Muscle of back (tissue), 13 donors: ENCODE measurements around the gene OR52E6. TPM values are rescaled to one million over a fixed set of nuclear protein-coding genes. Genes with fewer than 3 reads are reported as not detected.
A peak's percentile ranks its signal among the peaks of the same experiment; 100 is the strongest.

Source experiments
- DNase-seq, 3 donors: peaks; one replicate each; pipeline versions ENCODE4 v3.0.0 to v3.0.0-alpha.2; 2013
- long read RNA-seq, 9 donors: transcript quantifications; one replicate each; lab custom pipeline, GENCODE V29; 2026
- polyA plus RNA-seq, 10 donors: library from polyadenylated mRNA; unstranded; fragments of 120-200 nt; gene quantifications; one replicate each; pipeline ENCODE4 v1.2.1, GENCODE V29; 2013; ENCODE audit not compliant: insufficient read length in 10 of 10

Gene OR52E6
- not detected for polyA plus RNA-seq
- long read RNA-seq, donor 1 = 0 reads
- long read RNA-seq, donor 2 = 0 reads
- long read RNA-seq, donor 3 = 0 reads
- long read RNA-seq, donor 4 = 0 reads
- long read RNA-seq, donor 5 = 0 reads
- long read RNA-seq, donor 6 = 0 reads
- long read RNA-seq, donor 7 = 0 reads
- long read RNA-seq, donor 8 = 0 reads
- long read RNA-seq, donor 9 = 0 reads

- DNase-seq = no peak
Measured at GRCh38 chr11:5841797-5842196, at the start of gene OR52E6. TSS of gene OR52E6 (minus strand) at chr11:5841897. CDS start at chr11:5841897, 0 bp downstream.

GRCh38 chr11:5891216-5891800, 49.6 kb upstream of the OR52E6 start:
- peak in 2 of 3 donors; percentile 0 to 2 for DNase-seq

- no peak for DNase-seq
Measured at GRCh38 chr11:5887661-5888060, 46.0 kb upstream of the OR52E6 start.

- no peak for DNase-seq
Measured at GRCh38 chr11:5887172-5887571, 45.5 kb upstream of the OR52E6 start.

GRCh38 chr11:5881756-5882155, 40.1 kb upstream of the OR52E6 start:
- DNase-seq = no peak

- no peak for DNase-seq
Measured at GRCh38 chr11:5880329-5880728, 38.6 kb upstream of the OR52E6 start, which contains the start of gene OR52E4. TSS of gene OR52E4 (plus strand) at chr11:5880629. CDS start at chr11:5884293, 3,664 bp downstream.

- no peak for DNase-seq
Measured at GRCh38 chr11:5878564-5878963, 36.9 kb upstream of the OR52E6 start.

- no peak for DNase-seq
Measured at GRCh38 chr11:5865826-5866225, 24.1 kb upstream of the OR52E6 start.

- no peak for DNase-seq
Measured at GRCh38 chr11:5857590-5857989, 15.9 kb upstream of the OR52E6 start, which contains the start of gene OR52E8. TSS of gene OR52E8 (minus strand) at chr11:5857690. CDS start at chr11:5857690, 0 bp downstream.

GRCh38 chr11:5851002-5851401, 9.3 kb upstream of the OR52E6 start:
- no peak for DNase-seq

- no peak for DNase-seq
Measured at GRCh38 chr11:5847711-5848110, 6.0 kb upstream of the OR52E6 start.

GRCh38 chr11:5846701-5847100, 5.0 kb upstream of the OR52E6 start:
- no peak for DNase-seq

- DNase-seq = no peak
Measured at GRCh38 chr11:5837695-5838094, 4.0 kb downstream of the OR52E6 start.

- no peak for DNase-seq
Measured at GRCh38 chr11:5833446-5833845, 8.3 kb downstream of the OR52E6 start.

- DNase-seq = no peak
Measured at GRCh38 chr11:5831196-5831829, 10.4 kb downstream of the OR52E6 start.

GRCh38 chr11:5818245-5818886, 23.3 kb downstream of the OR52E6 start:
- DNase-seq = no peak

GRCh38 chr11:5815534-5815933, 26.2 kb downstream of the OR52E6 start:
- DNase-seq = peak in 2 of 3 donors; percentile 4 to 5

GRCh38 chr11:5809905-5810795, 31.5 kb downstream of the OR52E6 start:
- DNase-seq = no peak

GRCh38 chr11:5809122-5809519, 32.6 kb downstream of the OR52E6 start:
- peak in 1 of 3 donors; percentile 7 for DNase-seq

GRCh38 chr11:5808500-5809121, 33.1 kb downstream of the OR52E6 start, which contains the start of gene OR52N2:
TSS of gene OR52N2 (plus strand) at chr11:5808924. CDS start at chr11:5820336, 11,412 bp downstream.
- DNase-seq = peak; percentile 62 to 81 (median 74)

- no peak for DNase-seq
Measured at GRCh38 chr11:5807580-5807979, 34.1 kb downstream of the OR52E6 start.
